Keratinocyte (primary cell): ENCODE results near the gene UQCRHL. TPM values are rescaled to one million over a fixed set of nuclear protein-coding genes. Genes with fewer than 3 reads are reported as not detected.

Experiments
- DNase-seq: peaks from one replicate; pipeline ENCODE4 v3.0.0-alpha.2; 2011; ENCODE audit warnings: low read depth, missing footprints, low spot score
- FAIRE-seq: peaks from 2 replicates; lab custom pipeline; 2011; peaks lifted over from hg19 to GRCh38; lab: Jason Lieb, UNC
- H2AFZ ChIP-seq: 2 replicates; pipeline ENCODE4 v1.6.0; 2012; ENCODE audit warnings: low read length, control low read depth, inconsistent platforms; ENCODE audit not compliant: control insufficient read depth
- H3K27ac ChIP-seq: 2 replicates; pipeline ENCODE4 v1.5.1; 2011; ENCODE audit warnings: low read length; ENCODE audit not compliant: control insufficient read depth, insufficient read depth
- H3K27me3 ChIP-seq: 3 replicates; pipeline ENCODE4 v1.6.0; 2011; ENCODE audit warnings: low read length; ENCODE audit not compliant: control insufficient read depth, insufficient read depth; ENCODE audit errors: extremely low read depth
- H3K36me3 ChIP-seq, 2 experiments: 2 replicates in 1 of 2; 3 replicates in 1 of 2; pipeline ENCODE4 v1.5.1; 2011; ENCODE audit warnings: low read length in 2 of 2, mild to moderate bottlenecking in 1 of 2; ENCODE audit not compliant: control insufficient read depth in 2 of 2, insufficient read depth in 2 of 2; ENCODE audit errors: extremely low read depth in 1 of 2
- H3K4me1 ChIP-seq: 3 replicates; pipeline ENCODE4 v1.5.1; 2011; ENCODE audit warnings: low read length; ENCODE audit not compliant: control insufficient read depth, insufficient read depth; ENCODE audit errors: extremely low read depth
- H3K4me2 ChIP-seq: 3 replicates; pipeline ENCODE4 v1.6.0; 2011; ENCODE audit warnings: low read depth, low read length; ENCODE audit not compliant: control insufficient read depth, insufficient read depth; ENCODE audit errors: extremely low read depth
- H3K4me3 ChIP-seq, 3 experiments: fragments of 200-600 bp in 1 of 3; sonication (generic) in 1 of 3; 2 replicates in 2 of 3; 3 replicates in 1 of 3; pipeline ENCODE4 v1.5.1; 2011 to 2016; ENCODE audit warnings: low read length in 3 of 3, mild to moderate bottlenecking in 3 of 3, control low read depth in 2 of 3, inconsistent platforms in 1 of 3, low read depth in 1 of 3, mixed read lengths in 1 of 3, mixed run types in 1 of 3, moderate library complexity in 1 of 3; ENCODE audit not compliant: control insufficient read depth in 2 of 3, insufficient read depth in 2 of 3; ENCODE audit errors: extremely low read depth in 1 of 3
- H3K79me2 ChIP-seq: 2 replicates; pipeline ENCODE4 v1.6.0; 2012; ENCODE audit warnings: low read length; ENCODE audit not compliant: control insufficient read depth, insufficient read depth
- H3K9ac ChIP-seq: 3 replicates; pipeline ENCODE4 v1.6.0; 2011; ENCODE audit warnings: low read length; ENCODE audit not compliant: control insufficient read depth, insufficient read depth; ENCODE audit errors: extremely low read depth
- H3K9me1 ChIP-seq: 3 replicates; pipeline ENCODE4 v1.6.0; 2011; ENCODE audit warnings: low read length; ENCODE audit not compliant: control insufficient read depth, insufficient read depth; ENCODE audit errors: extremely low read depth
- H3K9me3 ChIP-seq: 2 replicates; pipeline ENCODE4 v1.5.1; 2012; ENCODE audit warnings: low read depth, low read length; ENCODE audit not compliant: control insufficient read depth
- H4K20me1 ChIP-seq: 3 replicates; pipeline ENCODE4 v1.6.0; 2011; ENCODE audit warnings: low read length; ENCODE audit not compliant: control insufficient read depth, insufficient read depth; ENCODE audit errors: extremely low read depth
- CTCF ChIP-seq, 3 experiments: IDR thresholded peaks in 1 of 3; conservative IDR thresholded peaks in 1 of 3; optimal IDR thresholded peaks in 1 of 3; 2 replicates in 2 of 3; 3 replicates in 1 of 3; pipeline versions ENCODE3 to v1.5.1; 2011; ENCODE audit warnings: low read length in 3 of 3, mild to moderate bottlenecking in 3 of 3, moderate library complexity in 2 of 3, control low read depth in 1 of 3, inconsistent platforms in 1 of 3; ENCODE audit not compliant: insufficient read depth in 2 of 3; ENCODE audit errors: extremely low read depth in 1 of 3
- EZH2 ChIP-seq: IDR thresholded peaks from one replicate; pipeline ENCODE4 v1.6.1; 2012; ENCODE audit warnings: inconsistent platforms, mild to moderate bottlenecking, low read length, moderate library complexity
- dilution Hi-C: fragments of 300-500 bp; cut with MboI; formaldehyde crosslinking; loops from one replicate; pipeline ENCODE4 v1.7.0; 2020; ENCODE audit warnings: low sequenced_read_pairs; ENCODE audit not compliant: extremely low pct_ligation_motif_present
- polyA plus RNA-seq, 5 experiments: library from polyadenylated mRNA; depleted of rRNA in 3 of 5; stranded (reverse) in 3 of 5; stranded (forward) in 1 of 5; unstranded in 1 of 5; fragments of >200 nt; gene quantifications; 1 replicate in 1 of 5; 2 replicates in 3 of 5; 3 replicates in 1 of 5; pipeline versions ENCODE4 v1.2.1 to v1.2.3, GENCODE V29; 2011 to 2012; ENCODE audit warnings: missing spikeins in 2 of 5, low read depth in 1 of 5, low replicate concordance in 1 of 5

UQCRHL gene
- polyA plus RNA-seq, 1 donor (not counting 4 experiments of a cell fraction or from before 2014, with no cell fraction given), result 14.0 TPM

- dilution Hi-C loops, result no loop called here
- Histone ChIP-seq H3K4me2 (peak overlapping the region; percentile 90), H3K9ac (peak overlapping the region; percentile 98), H2AFZ (peak overlapping the region; percentile 84), H3K9me3 (no peaks in the 10 kb centered on the region), H3K9me1 (no peaks in the 10 kb centered on the region), H3K27ac (peak overlapping the region; percentile 97), H3K4me1 (peaks cover 37% of the 10 kb centered on the region), H4K20me1 (no peaks in the 10 kb centered on the region), H3K4me3 (peak overlapping the region; percentile 63 to 95 (median 71)), H3K36me3 (no peaks in the 10 kb centered on the region), H3K79me2 (no peaks in the 10 kb centered on the region), H3K27me3 (no peaks in the 10 kb centered on the region)
- FAIRE-seq (no peak), DNase-seq (no peak)
- no peak for TF ChIP-seq EZH2
- TF ChIP-seq CTCF (optimal IDR thresholded peaks at IDR 0.05 in 1 of 3, IDR thresholded peaks at IDR 0.05 in 1 of 3, conservative IDR thresholded peaks at IDR 0.05 in 1 of 3; ENCODE audit: extremely low read depth in 1 of 3, insufficient read depth in 2 of 3, low read length in 3 of 3), result no peak
These were observed 27.2 kb upstream of the UQCRHL start for GRCh38 chr1:15834406-15835204.

- no peak for TF ChIP-seq CTCF (optimal IDR thresholded peaks at IDR 0.05 in 1 of 3, IDR thresholded peaks at IDR 0.05 in 1 of 3, conservative IDR thresholded peaks at IDR 0.05 in 1 of 3; ENCODE audit: extremely low read depth in 1 of 3, insufficient read depth in 2 of 3, low read length in 3 of 3)
- no peak for TF ChIP-seq EZH2
- H3K79me2 ChIP-seq, result no peaks in the 10 kb centered on the region
- peak overlapping the region; percentile 97 for H3K27ac ChIP-seq
- H3K9me1 ChIP-seq, result no peaks in the 10 kb centered on the region
- H4K20me1 ChIP-seq, result no peaks in the 10 kb centered on the region
- no peak overlapping the region for H2AFZ ChIP-seq
- H3K9ac ChIP-seq, result peak overlapping the region; percentile 98
- FAIRE-seq (peak; percentile 26), DNase-seq (no peak)
- peak overlapping the region; percentile 63 to 95 (median 71) for H3K4me3 ChIP-seq
- dilution Hi-C loops, result no loop called here
- peak overlapping the region; percentile 90 for H3K4me2 ChIP-seq
- no peaks in the 10 kb centered on the region for H3K27me3 ChIP-seq
- H3K36me3 ChIP-seq, result no peaks in the 10 kb centered on the region
- no peaks in the 10 kb centered on the region for H3K9me3 ChIP-seq
- H3K4me1 ChIP-seq, result peaks cover 37% of the 10 kb centered on the region
These were observed 26.5 kb upstream of the UQCRHL start for GRCh38 chr1:15833842-15834405.
